Hematopoietic multipotent progenitor cell (in vitro differentiated cells): ENCODE measurements around the gene NR2C2. TPM values are rescaled to one million over a fixed set of nuclear protein-coding genes. Genes with fewer than 3 reads are reported as not detected.

Source experiments
- DNase-seq, 3 donors: peaks; one replicate each; pipeline ENCODE4 v3.0.0-alpha.2; 2011 to 2015; ENCODE audit warnings: low read depth in 2 of 3, low spot score in 2 of 3
- total RNA-seq: library from RNA; depleted of rRNA; stranded (reverse); fragments of >200 nt; gene quantifications from one replicate; pipeline ENCODE4 v1.2.3, GENCODE V29; 2012

NR2C2 gene
- total RNA-seq, 1 donor: 36.6 TPM

DNA sequence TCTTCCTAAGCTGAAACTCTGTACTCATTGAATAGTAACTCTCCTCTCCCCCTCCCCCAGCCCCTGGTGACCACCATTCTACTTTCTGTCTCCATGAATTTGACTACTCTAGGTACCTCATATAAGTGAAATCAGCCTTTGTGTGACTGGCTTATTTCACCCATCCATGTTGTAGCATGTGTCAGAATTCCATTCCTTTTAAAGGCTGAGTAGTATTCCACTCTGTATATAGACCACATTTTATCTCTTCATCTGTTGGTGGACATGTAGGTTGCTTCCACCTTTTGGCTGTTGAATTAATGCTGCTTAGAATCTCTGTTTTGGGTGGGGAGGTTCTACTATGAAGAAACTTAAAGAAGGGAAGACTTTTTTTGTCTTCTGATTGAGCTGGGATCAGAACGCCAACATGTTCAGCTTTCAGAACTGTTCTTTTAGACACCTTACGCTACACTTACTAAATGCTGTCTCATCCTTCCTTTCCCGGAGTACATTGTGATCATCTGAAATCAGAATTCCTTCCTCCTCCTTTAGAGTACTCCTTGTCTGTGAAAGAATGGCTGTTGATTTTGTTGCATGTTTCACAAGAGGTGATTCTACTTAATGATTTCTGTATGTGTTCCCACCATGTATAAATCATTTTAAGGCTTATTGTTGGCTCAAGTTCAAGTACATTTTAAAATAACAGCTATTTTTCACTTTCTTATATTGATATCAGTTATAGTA, 67.4 kb downstream of the NR2C2 start:
- no peak for DNase-seq

DNA sequence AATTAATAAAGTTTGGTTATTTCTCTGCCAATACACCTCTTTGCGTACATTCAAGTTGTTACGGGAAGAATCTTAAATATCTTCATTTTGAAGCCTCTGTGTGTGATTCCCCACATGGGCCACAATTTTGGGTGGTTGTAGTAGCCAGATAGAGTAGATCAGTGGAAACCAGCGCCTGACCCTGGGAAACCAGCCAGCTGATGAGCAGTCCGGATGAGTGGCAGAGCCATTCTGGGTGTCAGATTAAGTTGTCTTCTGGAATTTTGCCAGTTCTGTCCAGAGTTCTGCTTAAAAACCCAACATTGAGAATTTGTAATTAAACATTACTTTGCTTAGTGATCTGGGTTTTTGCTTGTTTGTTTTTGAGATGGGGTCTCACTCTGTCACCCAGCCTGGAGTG, 68.1 kb downstream of the NR2C2 start:
- DNase-seq: no peak

DNA sequence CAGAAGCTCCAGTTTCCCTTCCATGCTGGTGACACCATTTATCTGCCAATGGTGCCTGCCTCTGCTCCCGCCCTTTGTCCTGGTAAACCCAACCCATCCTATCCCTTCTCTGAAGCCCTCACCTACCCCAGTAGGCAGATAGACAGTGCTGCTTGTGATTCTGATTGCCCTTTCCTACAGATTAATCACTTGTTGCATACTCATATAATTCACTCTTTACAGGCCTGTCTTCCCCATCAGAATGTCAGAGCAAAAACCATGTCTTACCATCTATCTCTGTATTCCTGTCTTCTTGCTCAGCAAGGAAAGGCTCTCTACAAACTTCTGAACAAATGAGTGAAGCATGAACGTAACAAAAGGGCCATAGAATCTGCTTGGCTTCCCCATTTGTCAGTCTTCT, 69.8 kb downstream of the NR2C2 start:
- no peak for DNase-seq

DNA sequence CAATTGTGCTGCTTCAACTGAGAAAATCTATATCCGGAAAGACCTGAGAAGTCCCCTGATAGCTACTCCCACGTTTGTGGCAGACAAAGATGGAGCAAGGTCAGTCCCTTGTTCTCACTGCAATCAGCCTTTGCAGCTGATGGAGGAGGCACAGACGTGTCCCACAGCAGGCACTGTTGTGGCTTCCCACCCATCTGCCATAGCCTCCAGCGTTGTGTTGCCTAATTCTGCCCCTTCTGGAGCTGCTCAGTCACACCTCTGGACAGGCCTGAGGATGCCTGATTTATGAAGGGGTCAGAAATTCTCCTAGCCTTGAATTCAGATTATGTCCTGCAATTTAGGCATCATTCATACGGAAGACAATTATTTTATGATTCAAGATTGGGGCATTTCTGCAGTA, 75.9 kb downstream of the NR2C2 start:
- no peak for DNase-seq

DNA sequence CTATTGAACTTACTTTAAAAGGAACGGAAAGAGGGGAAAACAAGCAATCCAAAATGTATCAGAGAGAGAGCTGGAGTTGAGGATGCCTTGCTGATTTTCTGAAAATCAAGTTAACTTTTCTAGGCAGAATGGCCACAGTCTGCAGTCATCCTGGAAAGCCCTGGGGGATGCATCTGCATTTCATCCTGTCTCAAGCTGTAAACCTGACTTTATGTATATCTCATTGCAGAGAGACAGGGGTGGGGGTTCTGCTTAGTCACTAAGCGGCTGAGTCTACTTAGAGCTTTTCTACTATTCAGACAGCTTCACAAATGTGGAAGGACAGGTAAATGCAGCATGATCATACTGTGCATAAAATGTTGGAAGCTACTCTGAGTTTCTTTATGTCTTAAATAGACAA, 76.3 kb downstream of the NR2C2 start:
- DNase-seq: no peak

DNA sequence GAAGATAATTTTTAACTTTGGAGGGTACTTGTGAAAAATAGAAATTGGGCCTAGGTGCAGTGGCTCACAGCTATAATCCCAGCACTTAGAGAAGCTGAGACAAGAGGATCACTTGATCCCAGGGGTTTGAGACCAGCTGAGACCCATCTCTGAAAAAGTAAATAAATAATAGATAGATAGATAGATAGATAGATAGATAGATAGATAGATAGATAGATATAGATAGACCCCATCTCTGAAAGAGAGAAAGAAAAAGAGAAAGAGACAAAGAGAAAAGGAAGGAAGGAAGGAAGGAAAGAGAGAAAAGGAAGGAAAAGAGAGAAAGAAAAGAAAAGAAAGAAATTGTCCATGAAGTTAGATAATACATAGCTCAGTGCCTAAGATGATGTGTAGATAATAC, 82.2 kb downstream of the NR2C2 start:
- DNase-seq: no peak

DNA sequence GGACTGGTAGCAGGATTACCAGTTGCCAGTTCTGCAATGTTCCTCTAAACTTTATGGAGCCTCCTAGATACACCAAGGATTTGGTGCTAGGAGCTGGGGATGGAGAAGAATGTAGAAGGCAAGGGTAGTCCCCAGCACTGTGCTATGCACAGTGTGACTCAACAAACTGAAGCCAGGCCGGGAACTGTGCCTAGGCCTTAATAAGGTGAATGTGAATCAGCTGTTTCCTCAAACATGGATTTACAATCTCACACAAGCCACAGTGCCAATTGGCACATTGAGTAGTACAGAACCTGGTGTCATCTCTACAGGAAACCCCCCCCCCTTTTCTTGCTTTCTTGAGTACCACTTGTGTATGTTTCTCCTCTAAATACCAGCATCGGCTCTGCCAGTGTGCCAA, 85.3 kb downstream of the NR2C2 start:
- no peak for DNase-seq

DNA sequence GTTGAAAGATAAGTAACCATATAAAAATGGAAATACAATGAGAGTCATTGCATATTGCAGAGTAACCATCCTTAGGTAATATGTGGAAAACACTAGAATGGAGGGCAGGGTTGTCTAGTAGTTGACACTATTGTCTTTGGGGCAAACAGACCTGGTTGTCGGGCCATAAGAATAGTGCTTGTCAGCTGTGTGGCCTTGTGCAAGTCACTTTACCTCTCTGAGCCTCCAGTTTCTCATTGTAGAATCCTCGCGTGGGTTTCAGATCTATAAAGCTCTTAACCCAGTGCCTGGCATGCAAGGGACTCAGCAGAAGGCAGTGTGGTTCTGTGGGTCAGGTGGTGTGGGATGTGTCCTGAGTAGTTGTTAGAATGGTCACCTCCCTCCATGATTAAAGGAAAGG, 85.7 kb downstream of the NR2C2 start:
- DNase-seq: no peak

DNA sequence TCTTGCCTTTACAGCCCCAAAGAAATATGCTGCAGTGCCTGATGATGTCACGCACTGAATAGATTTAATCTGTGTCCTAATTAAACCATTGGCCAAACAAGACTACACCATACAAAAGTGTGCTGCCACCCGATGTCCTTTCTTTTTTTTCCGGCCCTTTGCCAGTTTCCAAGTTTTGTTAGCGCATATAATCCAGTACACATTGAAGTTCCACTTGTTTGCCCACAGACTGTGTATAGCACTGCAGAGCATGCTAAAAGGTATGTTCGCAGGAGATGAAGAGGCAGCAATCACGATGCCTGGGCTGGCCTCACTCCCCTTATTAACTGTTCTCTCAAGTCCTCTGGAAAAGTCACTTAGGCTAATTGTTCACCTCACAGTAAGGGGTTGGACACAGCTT, 90.9 kb downstream of the NR2C2 start:
- DNase-seq: no peak

DNA sequence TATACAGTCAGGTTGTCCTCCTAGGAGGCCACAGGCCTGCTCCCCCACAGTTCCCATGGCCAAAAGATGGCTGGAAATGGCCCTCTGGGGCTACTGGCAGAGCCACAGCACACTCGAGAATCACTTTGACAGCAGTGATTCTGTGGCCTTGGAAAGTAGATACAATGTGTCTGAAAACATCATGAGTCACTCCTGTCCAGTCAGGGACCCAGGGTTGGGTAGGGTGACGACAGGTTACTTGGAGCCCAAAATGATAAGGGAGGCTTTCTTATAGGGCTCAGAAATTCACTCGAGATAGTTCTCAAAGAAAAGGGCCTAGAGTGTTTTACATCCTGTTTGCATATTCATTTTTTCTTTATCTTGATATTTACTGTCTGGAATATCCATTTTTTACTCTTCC, 93.5 kb downstream of the NR2C2 start:
- DNase-seq: no peak

DNA sequence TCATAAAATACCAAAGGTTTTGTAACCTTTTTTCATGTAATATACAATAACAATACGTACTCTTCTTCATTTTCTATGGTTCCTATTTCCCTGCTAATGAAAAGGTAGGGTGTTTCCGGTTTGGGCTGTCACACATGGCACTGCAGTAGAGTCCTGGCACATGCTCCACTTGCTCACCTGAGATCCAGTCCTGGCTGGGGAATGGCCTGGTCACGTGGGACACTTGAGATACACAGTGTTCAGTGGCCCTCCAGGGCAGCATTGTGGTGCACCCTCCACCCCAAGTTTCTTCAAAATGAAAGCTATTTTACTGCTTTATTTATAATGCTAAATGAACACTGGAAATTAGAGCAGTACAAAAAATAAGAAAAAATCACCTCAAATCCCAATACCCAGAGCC, 94.6 kb downstream of the NR2C2 start:
- no peak for DNase-seq

DNA sequence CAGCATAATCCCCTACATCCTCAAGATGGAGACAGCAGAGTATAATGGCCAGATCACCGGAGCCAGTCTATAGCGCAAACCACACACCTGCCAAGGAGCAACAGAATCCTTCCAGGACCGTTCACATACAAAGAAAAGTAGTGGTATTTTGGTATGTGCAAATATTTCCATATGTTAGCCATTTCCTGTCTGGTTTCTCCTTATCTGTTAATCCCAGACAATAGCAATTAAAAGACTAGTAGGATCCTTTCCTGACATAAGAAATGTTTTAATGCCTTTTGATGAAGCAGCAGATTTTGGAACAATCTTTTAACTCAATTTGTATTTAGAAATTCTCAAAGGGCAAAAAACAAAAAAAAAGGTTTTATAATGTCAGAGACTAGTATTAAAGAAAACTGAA, 95.6 kb downstream of the NR2C2 start:
- DNase-seq: no peak

DNA sequence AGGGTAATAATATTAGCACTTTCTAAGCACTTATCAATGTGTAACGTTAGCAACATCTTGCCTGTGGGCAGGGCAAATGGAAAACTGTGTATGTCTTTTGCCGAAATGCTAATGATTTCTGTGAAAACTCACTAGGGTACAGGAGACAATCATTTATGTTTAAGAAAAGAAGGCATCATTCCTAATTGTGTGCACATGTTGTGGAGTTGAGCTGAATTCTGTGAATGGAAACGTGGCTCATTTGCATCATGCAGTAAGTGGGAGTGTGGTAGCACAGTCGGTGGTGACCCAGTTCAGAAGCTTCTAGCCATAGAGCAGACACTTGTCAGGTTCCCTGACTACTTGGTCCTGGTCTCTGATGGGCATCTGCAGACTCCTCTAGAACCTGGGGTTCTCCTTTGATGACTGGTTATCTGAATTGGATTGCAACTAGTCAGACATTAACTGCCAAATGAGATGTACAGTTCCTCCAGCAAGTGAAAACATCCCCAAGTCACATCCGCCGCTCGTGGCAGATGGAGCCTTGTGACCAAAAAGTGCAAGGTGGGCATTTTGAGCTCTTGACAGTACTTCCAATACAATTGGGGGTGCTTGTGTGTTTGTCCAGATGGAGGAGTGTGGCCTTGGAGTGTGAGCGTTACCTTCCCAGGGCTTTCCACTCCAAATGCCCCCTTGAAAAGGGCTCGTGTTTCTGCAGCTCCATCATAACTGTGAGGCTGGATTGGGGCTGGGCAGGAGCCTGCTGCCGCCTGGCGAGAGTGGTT, 96.2 kb downstream of the NR2C2 start:
- DNase-seq: no peak

DNA sequence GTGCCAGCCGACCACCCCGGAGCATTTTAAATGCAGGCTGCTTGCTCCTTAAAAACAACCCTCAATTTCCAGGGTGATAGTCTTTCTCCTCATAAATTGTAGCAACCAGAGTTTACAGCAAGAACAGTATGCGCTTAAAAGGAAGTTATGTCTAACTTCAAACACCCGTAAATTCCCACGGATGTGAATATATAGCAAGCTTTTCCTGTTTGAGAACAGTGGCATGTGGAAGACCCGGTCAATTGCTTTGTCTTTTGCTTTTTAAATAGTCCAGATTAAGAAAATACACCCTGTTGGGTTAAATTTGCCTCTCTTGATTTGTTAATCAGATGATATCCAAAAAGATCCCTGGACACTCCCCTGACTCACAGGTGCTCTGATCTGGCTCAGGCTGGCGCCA, 96.9 kb downstream of the NR2C2 start:
- DNase-seq: no peak

DNA sequence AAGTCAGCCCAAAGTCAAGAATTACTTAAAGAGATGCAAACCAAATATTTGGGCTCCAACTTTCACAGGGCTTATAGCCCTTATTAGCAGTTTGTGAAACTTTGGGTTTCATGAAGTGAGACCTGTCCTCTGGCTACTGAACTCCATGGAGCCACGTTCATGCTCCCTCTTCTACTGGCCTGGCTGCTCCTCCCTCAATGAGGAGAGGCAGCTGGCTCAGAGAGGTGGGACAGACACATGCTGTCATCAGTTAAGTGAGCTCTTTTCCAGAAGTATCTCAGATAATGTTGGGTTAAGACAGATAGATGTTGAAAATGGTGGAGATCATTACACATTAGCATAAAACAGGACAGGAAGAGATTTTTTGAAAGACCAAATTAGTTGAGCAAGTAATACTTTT, 98.3 kb downstream of the NR2C2 start:
- DNase-seq: no peak

DNA sequence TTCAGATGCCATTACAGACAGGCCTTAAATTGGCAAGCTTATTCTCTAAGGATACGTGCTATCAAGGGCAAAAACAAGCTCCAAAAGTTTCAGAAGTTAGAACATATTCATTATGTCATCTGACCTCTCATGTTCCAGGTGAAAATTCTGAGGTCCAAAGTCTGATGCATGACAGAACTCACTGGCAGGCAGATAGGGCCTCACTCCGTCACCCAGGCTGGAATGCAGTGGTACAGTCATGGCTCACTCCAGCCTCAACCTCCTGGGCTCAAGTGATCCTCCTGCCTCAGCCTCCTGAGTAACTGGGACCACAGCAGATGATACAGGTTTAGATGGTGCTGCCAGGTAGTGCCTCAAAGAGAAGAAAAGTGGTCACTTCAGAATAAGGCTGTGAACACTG, 102.2 kb downstream of the NR2C2 start:
- DNase-seq: no peak

DNA sequence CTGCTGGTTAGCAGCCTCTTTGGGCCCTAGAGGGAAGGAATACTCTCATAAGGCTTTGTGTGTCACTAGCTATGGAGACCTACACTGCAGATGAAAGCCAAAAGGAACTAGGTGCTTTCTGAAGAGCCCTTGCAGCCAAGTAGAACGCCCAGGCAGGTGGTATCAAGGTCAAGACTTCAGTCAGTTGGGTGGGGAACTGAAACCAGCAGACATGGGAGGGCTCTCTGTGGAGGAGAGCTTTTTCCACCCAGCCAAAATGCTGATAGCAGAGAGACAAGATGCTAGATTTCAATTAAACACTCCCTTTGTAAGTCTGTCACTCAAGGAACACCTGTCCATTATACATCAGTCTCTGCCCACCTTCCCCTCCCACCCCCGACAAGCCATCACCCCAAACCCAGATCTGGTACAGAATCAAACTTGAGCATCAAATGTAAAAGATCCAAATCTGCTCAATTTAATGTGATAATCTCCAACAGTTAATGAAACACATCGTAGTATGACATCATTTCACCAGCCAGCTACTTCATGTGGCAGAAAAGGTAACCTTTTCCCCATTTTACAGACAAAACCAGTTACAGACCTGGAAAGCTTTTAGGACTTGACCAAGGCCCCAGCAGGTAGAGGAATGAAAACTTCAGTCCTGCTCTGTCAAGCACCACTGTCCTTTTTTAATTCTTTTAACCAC, 103.2 kb downstream of the NR2C2 start:
- DNase-seq: no peak

DNA sequence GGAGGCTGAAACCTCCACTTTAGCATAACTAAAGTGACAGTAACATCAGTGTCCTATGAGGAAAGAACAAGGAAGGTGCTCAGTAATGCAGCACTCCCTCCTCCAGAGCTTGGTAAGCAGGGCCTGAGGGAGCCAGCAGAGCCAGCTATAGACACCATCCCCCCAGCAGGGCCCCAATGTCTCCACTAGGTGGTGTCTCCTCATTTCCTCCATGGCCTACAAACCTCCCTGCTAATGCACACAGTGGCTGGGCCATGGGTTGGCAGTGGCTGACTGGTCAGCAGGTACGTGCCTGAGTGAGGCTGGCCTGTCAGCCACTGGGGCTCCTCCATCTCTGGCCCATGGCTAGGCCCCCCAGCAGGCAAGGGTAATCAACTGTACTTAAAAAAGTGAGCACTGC, 104.1 kb downstream of the NR2C2 start:
- DNase-seq: peak in 2 of 3 donors; percentile 43 to 58

DNA sequence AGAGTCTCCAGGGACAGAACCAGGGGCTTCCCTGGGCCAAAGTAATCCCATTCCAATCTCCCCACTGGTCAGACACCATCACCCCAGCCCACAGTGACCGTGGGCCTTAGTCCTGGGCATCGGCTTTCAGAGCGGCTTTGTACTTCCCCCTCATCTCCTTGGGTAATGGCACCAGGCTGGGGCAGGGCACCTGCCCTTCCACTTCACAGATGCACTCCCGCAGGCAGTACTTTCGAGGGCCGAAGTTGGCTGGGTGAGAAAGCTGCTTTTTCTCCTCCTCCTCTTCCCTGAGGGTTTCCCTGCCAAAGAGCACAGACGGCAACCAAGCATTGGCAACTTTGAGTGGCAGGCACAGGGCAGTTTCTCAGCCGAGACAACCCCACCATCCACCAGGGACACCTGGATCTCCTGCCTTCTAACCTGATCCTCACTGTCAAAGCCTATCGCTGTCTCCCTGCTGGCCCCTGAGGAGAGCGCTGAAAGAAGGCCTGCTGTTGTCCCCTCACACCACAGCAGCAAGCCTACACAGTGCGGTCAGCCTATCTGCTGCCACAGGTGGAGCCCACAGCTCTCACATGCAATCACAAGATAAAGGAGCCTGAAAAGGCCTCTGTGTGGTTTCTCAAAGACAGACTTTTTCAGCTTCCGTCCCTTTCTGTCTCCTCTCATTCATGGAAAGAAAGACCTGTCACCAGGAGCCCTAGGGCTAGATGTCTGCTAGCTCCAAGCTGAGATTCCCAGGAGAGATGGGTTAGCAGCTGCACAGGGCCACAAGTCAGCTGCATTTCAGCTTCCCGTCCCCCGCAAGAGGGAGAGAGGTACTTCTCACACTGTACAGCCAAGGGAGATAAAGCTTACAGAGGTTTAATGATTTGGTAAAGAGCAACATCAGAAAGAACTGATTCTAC, 105.2 kb downstream of the NR2C2 start:
- DNase-seq: peak in 2 of 3 donors; percentile 17 to 26

DNA sequence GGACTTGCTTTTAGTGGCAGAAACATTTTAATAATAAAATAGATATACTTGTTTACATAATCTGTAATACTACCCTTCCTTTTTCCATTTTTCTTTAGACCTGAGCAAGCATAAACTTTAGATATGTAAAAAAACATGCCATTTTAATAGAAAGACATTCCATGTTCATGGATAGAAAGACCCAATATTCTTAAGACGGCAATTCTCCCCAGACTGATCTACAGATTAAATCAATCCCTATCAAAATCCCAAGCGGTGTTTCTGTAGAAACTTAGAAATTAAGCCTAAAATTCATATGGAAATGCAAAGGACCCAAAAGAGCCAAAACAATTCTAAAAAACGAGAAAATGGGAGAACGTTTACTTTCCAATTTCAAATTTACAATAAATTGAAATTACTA, 106.2 kb downstream of the NR2C2 start:
- DNase-seq: no peak

DNA sequence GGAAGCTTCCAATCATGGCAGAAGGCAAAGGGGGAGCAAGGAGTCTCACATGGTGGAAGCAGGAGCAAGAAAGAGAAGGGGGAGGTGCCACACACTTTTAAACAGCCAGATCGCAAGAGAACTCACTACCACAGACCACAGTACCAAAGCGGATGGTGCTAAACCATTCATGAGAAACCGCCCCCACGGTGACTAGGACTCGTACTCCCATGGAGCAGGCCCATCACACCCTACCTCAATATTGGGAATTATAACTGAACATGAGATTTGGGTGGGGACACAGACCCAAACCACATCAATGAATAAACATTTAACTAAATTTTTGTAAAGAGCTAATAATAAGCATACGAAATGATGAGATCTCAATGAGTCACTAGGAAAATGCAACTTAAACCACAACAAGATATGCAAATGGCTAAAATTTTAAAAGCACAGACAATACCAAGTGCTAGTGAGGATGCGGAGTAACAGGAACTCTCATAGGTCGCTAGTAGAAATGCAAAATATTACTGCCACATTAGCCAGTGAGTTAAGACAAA, 107.7 kb downstream of the NR2C2 start:
- no peak for DNase-seq
